SU-DHL-6 (cell line): ENCODE data around the gene DDX31.

Experiments
- H2AFZ ChIP-seq: fragments of 200-600 bp; sonication (generic); 2 replicates; pipeline ENCODE4 v1.6.1; 2014; ENCODE audit warnings: low read depth, mild to moderate bottlenecking, moderate library complexity, mixed read lengths, antibody characterized with exemption, low read length; ENCODE audit not compliant: severe bottlenecking
- H3F3A ChIP-seq: fragments of 200-600 bp; shearing (Covaris generic); 2 replicates; pipeline ENCODE4 v1.6.0; 2016; ENCODE audit warnings: antibody characterized with exemption, mild to moderate bottlenecking; ENCODE audit not compliant: insufficient read depth
- H3K27ac ChIP-seq: fragments of 200-600 bp; sonication (generic); 2 replicates; pipeline ENCODE4 v1.5.1; 2016; ENCODE audit warnings: low read depth, mild to moderate bottlenecking, low read length, moderate library complexity, mixed read lengths
- H3K27me3 ChIP-seq: fragments of 200-600 bp; sonication (generic), shearing (Covaris generic); 2 replicates; pipeline ENCODE4 v1.6.0; 2014; ENCODE audit warnings: mild to moderate bottlenecking, low read length
- H3K36me3 ChIP-seq: fragments of 200-600 bp; sonication (generic); 2 replicates; pipeline ENCODE4 v1.6.1; 2014; ENCODE audit warnings: mild to moderate bottlenecking, low read length, mixed read lengths
- H3K4me2 ChIP-seq: fragments of 300-600, 200-600 bp; shearing (Covaris generic), sonication (generic); 2 replicates; pipeline ENCODE4 v1.6.0; 2014; ENCODE audit warnings: low read length, low read depth, mild to moderate bottlenecking; ENCODE audit not compliant: poor library complexity, severe bottlenecking
- H3K4me3 ChIP-seq: fragments of 200-600 bp; sonication (generic); 2 replicates; pipeline ENCODE4 v1.5.1; 2014; ENCODE audit warnings: antibody characterized with exemption, low read length, mild to moderate bottlenecking, mixed read lengths; ENCODE audit not compliant: insufficient read depth, poor library complexity, severe bottlenecking
- H3K79me2 ChIP-seq: fragments of 200-600 bp; sonication (generic); 2 replicates; pipeline ENCODE4 v1.6.1; 2014; ENCODE audit warnings: mild to moderate bottlenecking, low read length, moderate library complexity; ENCODE audit not compliant: insufficient read depth
- H3K9ac ChIP-seq: fragments of 200-600 bp; sonication (generic); 2 replicates; pipeline ENCODE4 v1.7.0; 2014; ENCODE audit warnings: mild to moderate bottlenecking, low read length
- H3K9me2 ChIP-seq: fragments of 200-600 bp; sonication (generic); replicated peaks from 2 replicates; pipeline ENCODE4 v1.6.1; 2014; ENCODE audit warnings: low read length; ENCODE audit not compliant: insufficient read depth
- H3K9me3 ChIP-seq: fragments of 200-600 bp; sonication (generic); 2 replicates; pipeline ENCODE4 v1.6.1; 2014; ENCODE audit warnings: low read length, mixed read lengths; ENCODE audit not compliant: insufficient read depth
- H4K20me1 ChIP-seq: fragments of 200-600 bp; sonication (generic); 2 replicates; pipeline ENCODE4 v1.6.1; 2014; ENCODE audit warnings: low read depth, mild to moderate bottlenecking, antibody characterized with exemption, low read length, moderate library complexity, mixed read lengths
- EZH2phosphoT487 ChIP-seq: fragments of 200-600 bp; sonication (generic), shearing (Covaris generic); conservative IDR thresholded peaks from 2 replicates; pipeline ENCODE4 v1.6.1; 2018; ENCODE audit warnings: mild to moderate bottlenecking, antibody characterized with exemption, low read length, moderate library complexity, mixed read lengths
- TF ChIP-seq, protein P1 (sequence below): fragments of 200-600 bp; sonication (generic); IDR thresholded peaks from one replicate; pipeline ENCODE4 v1.5.1; 2017; ENCODE audit warnings: antibody characterized with exemption, mild to moderate bottlenecking, low read length, moderate library complexity; ENCODE audit not compliant: insufficient read depth, poor library complexity, severe bottlenecking

DDX31 gene

DNA sequence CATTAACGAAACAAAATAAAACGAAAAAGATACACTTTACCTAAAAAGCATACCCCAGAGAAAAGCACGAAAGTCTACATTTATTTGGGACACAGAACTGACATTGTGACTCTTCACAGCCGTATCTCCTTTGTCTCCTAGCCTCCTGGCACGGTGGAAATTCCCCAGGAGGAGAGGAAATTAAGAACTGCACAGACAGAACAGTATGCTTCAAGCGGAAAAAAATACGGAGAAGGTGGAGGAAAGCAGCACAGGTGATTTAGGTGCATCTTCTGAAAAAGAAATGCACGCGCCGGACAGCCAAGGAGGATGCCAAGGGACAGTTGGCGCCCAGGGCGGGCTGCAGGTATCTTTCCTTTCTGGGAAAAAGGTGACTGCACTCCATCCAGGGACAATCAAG is 32.0 kb downstream of the DDX31 start:
- Histone ChIP-seq H3K4me2 (no peak overlapping the region), H3K79me2 (no peaks in the 10 kb centered on the region), H3K36me3 (no peaks in the 10 kb centered on the region), H4K20me1 (no peaks in the 10 kb centered on the region), H3K27ac (no peak overlapping the region), H3K9me2 (no peaks in the 10 kb centered on the region), H3K9me3 (no peaks in the 10 kb centered on the region), H3F3A (no peaks in the 10 kb centered on the region), H3K9ac (no peak overlapping the region), H3K27me3 (no peaks in the 10 kb centered on the region), H3K4me3 (no peak overlapping the region), H2AFZ (no peak overlapping the region)
- no peak for TF ChIP-seq EZH2phosphoT487
- TF ChIP-seq, protein P1, sequence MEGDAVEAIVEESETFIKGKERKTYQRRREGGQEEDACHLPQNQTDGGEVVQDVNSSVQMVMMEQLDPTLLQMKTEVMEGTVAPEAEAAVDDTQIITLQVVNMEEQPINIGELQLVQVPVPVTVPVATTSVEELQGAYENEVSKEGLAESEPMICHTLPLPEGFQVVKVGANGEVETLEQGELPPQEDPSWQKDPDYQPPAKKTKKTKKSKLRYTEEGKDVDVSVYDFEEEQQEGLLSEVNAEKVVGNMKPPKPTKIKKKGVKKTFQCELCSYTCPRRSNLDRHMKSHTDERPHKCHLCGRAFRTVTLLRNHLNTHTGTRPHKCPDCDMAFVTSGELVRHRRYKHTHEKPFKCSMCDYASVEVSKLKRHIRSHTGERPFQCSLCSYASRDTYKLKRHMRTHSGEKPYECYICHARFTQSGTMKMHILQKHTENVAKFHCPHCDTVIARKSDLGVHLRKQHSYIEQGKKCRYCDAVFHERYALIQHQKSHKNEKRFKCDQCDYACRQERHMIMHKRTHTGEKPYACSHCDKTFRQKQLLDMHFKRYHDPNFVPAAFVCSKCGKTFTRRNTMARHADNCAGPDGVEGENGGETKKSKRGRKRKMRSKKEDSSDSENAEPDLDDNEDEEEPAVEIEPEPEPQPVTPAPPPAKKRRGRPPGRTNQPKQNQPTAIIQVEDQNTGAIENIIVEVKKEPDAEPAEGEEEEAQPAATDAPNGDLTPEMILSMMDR = no peak

DNA sequence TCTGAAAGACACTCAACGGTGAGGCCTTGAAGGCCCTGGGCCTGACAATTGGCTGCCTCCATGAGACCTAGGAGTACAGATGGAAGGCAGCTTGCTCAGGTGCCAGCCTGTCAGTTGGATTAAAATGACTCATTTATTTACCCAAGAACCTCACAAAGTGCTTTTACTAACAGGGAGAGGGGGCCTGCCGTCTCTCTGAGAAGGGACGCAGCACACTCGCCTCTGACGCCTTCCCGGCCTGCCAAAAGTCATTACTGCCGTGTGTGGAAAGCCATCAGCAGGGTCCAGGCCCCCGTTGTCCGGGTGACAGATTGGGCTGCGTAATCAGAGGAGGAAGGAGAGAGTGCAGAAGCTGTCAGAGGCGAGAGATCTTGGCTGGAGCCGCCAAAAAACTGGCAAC is 32.4 kb downstream of the DDX31 start:
- no peaks in the 10 kb centered on the region for H4K20me1 ChIP-seq
- H3K4me2 ChIP-seq = no peak overlapping the region
- H3K4me3 ChIP-seq = no peak overlapping the region
- H2AFZ ChIP-seq = no peak overlapping the region
- no peaks in the 10 kb centered on the region for H3K79me2 ChIP-seq
- H3K36me3 ChIP-seq = no peaks in the 10 kb centered on the region
- H3K27me3 ChIP-seq = no peaks in the 10 kb centered on the region
- H3K9me3 ChIP-seq = no peaks in the 10 kb centered on the region
- TF ChIP-seq EZH2phosphoT487 = no peak
- TF ChIP-seq, protein P1 = no peak
- H3K27ac ChIP-seq = no peak overlapping the region
- H3F3A ChIP-seq = no peaks in the 10 kb centered on the region
- no peak overlapping the region for H3K9ac ChIP-seq
- H3K9me2 ChIP-seq = no peaks in the 10 kb centered on the region

DNA sequence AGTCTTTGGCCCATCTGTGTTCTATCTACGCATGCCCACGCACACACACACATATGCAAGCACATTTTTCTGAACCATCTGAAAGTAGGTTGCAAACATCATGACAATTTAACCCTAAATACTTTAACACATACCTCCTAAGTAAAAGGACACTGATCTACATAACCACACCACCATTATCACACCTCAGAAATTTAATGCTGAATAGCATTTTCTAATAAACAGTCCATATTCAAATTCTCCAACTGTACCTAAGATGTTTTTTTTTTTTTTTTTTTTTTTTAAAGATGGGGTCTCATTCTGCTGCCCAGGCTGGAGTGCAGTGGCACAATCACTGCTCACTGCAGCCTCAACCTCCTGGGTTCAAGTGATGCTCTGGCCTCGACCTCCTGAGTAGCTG is 35.5 kb downstream of the DDX31 start:
- no peaks in the 10 kb centered on the region for H4K20me1 ChIP-seq
- H3K36me3 ChIP-seq = no peaks in the 10 kb centered on the region

More for the DNA sequence above, 35.5 kb downstream of the DDX31 start:
- Histone ChIP-seq H3K79me2 (no peaks in the 10 kb centered on the region), H3K27me3 (no peaks in the 10 kb centered on the region), H3K9me3 (no peaks in the 10 kb centered on the region), H3K9me2 (no peaks in the 10 kb centered on the region), H3K4me2 (no peak overlapping the region), H3K9ac (no peak overlapping the region), H3K27ac (no peak overlapping the region), H3K4me3 (no peak overlapping the region), H2AFZ (no peak overlapping the region), H3F3A (no peaks in the 10 kb centered on the region)
- no peak for TF ChIP-seq EZH2phosphoT487
- TF ChIP-seq, protein P1 = no peak
